ENCODE data around the gene BCL2L1.

Gene BCL2L1

DNA sequence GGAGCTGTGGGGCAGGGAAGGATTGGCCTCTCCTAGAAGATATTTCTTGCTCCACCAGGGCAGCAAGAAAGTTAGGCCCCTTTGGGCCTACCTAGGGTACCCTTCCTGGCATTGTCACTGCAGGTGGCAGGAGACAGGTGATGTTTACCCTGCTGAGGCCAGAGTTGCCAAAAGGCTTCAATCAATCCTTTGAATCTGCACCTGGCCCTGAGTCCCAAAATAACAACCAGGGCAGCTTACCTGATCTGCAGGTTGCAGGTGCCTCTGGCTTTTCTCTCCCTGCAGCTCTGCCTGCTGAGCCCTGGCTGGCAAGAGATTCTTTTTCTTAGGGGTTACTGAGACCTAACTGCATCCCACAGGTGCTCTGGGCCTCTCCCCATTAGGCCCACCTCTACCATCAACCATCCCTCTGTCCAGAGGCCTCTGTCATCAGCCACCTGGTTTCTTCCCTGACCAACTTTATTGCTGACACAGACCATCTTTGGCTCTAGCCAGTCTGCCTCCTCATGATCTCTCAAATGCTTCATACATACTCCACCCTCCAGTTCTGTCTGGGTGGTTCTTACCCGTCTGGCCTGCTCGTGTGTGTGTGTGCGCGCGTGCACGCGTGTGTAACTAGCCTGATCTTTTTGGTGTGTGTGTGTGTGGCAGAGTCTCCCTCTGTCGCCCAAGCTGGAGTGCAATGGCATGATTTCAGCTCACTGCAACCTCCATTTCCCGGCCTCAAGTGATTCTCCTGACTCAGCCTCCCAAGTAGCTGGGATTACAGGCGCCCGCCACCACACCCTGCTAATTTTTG, 13.7 kb downstream of the BCL2L1 start:
- no peak for DNase-seq

- no peak for DNase-seq
Measured at GRCh38 chr20:31707994-31708735, 14.5 kb downstream of the BCL2L1 start.

DNA sequence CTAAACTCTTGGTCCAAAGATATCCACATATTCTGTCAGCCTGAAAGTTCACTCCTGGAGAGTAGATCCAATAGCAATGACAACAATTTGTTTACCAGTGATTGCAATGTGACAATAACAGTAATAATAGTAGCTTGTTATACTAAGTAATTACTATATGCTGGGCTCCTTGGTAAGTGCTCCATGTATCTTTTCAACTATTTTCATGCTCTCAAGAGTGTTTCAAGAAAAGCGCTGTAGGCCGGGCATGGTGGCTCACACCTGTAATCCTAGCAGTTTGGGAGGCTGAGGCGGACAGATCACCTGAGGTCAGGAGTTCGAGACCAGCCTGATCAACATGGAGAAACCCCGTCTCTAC, 15.4 kb downstream of the BCL2L1 start:
- no peak for DNase-seq

- no peak for DNase-seq
Measured at GRCh38 chr20:31706607-31707257, 15.9 kb downstream of the BCL2L1 start.

GRCh38 chr20:31705598-31706597, 16.8 kb downstream of the BCL2L1 start:
- DNase-seq: no peak

- no peak for DNase-seq
Measured at GRCh38 chr20:31705191-31705590, 17.5 kb downstream of the BCL2L1 start.

DNA sequence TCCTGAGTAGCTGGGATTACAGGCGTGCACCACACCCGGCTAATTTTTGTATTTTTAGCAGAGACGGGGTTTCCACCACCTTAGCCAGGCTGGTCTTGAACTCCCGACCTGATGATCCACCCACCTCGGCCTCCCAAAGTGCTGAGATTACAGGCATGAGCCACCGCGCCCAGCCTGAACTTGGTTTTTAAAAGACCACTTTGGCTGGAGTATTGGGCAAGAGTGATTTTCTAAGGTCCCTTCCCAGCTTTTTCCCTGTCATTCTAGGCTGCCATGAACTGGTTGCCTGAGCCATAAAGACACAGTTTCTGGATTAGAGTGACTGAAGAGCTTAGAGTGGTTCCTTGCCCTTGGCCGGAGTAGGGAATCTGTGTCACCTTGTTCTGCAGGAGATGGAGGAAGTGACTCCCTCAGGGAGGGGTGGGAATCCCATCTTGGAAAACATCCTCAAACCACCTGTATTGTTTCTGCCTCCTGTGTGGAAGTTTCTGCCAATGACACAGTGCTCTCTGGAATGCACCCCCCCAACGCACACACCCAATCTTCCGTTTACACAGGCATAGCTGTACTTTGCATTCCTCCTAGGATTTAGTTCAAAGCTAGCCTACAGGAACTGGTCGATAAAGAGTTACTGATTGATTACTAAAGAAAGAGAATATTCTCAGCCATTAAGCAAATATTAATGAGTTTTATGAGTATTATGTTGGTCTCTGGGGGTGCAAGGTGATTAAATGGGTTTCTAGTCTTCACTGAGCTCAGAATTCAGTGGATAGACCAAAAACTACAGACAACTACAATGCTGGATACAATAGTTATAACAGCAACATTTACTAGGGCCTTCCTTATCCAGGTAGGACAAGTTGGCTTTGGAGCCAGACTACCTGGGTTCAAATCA, 18.2 kb downstream of the BCL2L1 start:
- DNase-seq: no peak

DNA sequence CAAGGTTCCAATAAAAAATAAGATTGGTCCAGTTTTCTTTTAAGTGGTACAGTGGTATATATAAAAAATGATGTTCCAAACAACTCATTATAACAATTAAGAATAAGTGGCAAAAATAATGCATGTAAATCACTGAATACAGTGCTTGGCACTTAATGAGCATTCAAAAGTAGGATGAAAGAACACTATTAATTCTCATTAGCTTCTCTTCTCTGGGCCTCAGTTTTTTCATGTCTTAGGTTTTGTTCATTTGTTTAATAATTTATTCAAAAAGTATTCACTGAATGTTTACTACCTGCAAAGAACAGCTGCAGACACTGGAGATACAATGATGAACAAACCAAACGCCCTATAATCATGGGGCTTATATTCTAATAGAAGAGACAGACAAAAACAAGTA, 21.1 kb downstream of the BCL2L1 start:
- no peak for DNase-seq

GRCh38 chr20:31700747-31701146, 21.9 kb downstream of the BCL2L1 start:
- DNase-seq: no peak

GRCh38 chr20:31699801-31700728, 22.6 kb downstream of the BCL2L1 start:
- DNase-seq: no peak

- no peak for DNase-seq
Measured at GRCh38 chr20:31698803-31699718, 23.6 kb downstream of the BCL2L1 start.

DNA sequence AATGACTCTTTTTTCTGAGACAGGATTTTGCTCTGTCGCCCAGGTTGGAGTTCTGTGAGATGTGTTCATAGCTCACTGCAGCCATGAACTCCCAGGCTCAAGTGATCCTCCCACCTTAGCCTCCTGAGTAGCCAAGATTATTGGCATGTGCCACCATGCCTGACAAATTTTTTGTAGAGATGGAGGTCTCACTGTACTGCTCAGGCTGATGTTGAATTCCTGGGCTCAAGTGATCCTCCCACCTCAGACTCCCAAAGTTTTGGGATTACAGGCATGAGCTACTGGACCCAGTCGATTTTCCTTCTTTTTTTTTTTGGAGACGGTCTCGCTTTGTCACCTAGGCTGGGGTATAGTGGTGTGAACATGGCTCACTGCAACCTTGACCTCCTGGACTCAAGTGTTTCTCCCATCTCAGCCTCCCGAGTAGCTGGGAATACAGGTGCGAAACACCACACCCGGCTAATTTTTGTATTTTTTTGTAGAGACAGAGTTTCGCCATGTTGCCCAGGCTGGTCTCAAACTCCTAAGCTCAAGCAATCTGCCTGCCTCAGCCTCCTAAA, 24.3 kb downstream of the BCL2L1 start:
- no peak for DNase-seq

- DNase-seq: no peak
Measured at GRCh38 chr20:31695849-31696804, 26.5 kb downstream of the BCL2L1 start.

DNA sequence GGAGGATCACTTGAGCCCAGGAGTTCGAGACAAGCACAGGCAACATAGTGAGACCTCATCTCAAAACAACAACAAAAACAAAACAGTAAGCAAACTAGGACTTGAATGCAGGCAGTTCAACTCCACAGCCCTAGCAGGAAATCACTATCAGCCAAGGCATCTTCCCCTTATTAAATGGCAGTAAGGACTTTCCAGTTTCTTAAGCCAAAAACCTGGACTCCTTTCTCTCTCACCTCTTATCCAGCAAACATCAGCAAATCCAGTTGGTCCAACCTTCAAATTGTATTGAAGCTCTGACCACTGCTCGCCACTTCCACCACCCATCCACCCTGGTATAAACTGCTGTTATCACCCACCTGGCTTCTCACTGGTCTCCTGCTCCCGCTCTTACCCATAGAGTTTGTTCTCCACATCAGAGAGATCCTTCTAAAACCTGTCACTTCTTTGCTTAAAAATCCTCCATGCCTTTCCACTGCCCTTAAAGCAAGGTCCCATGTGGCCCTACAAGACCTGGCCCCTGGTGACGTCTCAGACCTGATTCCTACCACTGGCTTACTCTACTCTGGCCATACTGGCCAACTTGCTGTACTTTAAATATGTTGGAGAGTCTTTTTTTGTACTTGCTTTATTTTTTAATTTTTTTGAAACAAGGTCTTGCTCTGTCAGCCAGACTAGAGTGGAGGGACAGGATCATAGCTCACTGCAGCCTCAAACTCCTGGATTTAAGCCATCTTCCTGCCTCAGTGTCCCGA, 27.6 kb downstream of the BCL2L1 start:
- no peak for DNase-seq

GRCh38 chr20:31693987-31694661, 28.5 kb downstream of the BCL2L1 start:
- no peak for DNase-seq

GRCh38 chr20:31693402-31693801, 29.3 kb downstream of the BCL2L1 start:
- DNase-seq: no peak
